GM12892 (cell line): Measurements from ENCODE around the gene MTHFR.

Experiments used
- POLR2A ChIP-seq: IDR thresholded peaks from 2 replicates; pipeline ENCODE4 v1.6.1; 2011; ENCODE audit warnings: low read depth, low read length, control low read depth
- POLR2AphosphoS5 ChIP-seq: IDR thresholded peaks from 2 replicates; pipeline ENCODE4 v1.6.1; 2011; ENCODE audit warnings: low read depth, low read length, control low read depth
- TAF1 ChIP-seq: IDR thresholded peaks from 2 replicates; pipeline ENCODE4 v1.6.1; 2011; ENCODE audit warnings: low read depth, mild to moderate bottlenecking, control low read depth, low read length, borderline replicate concordance

DNA sequence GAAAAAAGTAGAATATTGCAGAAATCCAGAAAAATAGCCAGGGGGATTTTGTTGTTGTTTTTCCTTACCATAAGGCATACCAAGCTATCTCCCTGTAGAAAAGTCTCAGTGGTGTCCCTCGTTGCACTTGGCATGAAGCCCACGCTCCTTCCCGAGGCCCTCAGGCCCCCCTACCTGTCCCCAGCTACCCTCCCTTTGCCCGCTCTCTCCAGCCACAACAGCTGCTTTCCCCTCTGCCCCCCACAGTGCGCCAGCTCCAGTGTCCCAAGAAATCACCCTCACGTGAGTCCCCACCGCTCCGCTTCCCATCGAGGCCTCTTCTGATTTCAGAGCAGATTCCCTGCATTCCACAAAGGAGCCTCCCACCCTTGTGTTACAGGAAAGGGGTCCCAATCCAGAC is 61.5 kb downstream of the MTHFR start:
- TF ChIP-seq POLR2A (no peak), POLR2AphosphoS5 (no peak), TAF1 (no peak)
